ENCODE results near the gene PITPNM3.

The PITPNM3 gene

GRCh38 chr17:6568184-6568758, 11.9 kb upstream of the PITPNM3 start:
- TF ChIP-seq CTCF (conservative IDR thresholded peaks at IDR 0.05) = no peak
- H3K27ac ChIP-seq = no peak overlapping the region

- no peak for TF ChIP-seq CTCF (conservative IDR thresholded peaks at IDR 0.05)
- H3K27ac ChIP-seq = peak overlapping the region; percentile 22
These were observed 11.3 kb upstream of the PITPNM3 start for GRCh38 chr17:6567528-6568183.

GRCh38 chr17:6561446-6561845, 5.1 kb upstream of the PITPNM3 start:
- no peak overlapping the region for H3K27ac ChIP-seq
- TF ChIP-seq CTCF (conservative IDR thresholded peaks at IDR 0.05) = no peak

GRCh38 chr17:6560496-6560895, 4.1 kb upstream of the PITPNM3 start:
- no peak overlapping the region for H3K27ac ChIP-seq
- TF ChIP-seq CTCF (conservative IDR thresholded peaks at IDR 0.05) = no peak

GRCh38 chr17:6559753-6560215, 3.4 kb upstream of the PITPNM3 start:
- no peak overlapping the region for H3K27ac ChIP-seq
- no peak for TF ChIP-seq CTCF (conservative IDR thresholded peaks at IDR 0.05)

- H3K27ac ChIP-seq = no peak overlapping the region
- TF ChIP-seq CTCF (conservative IDR thresholded peaks at IDR 0.05) = 0 out of 2 replicates have a peak, but pooled peaks have one; percentile 5
These were observed 2.8 kb upstream of the PITPNM3 start for GRCh38 chr17:6558932-6559752.

- TF ChIP-seq CTCF (conservative IDR thresholded peaks at IDR 0.05) = no peak
- no peak overlapping the region for H3K27ac ChIP-seq
These were observed 1.9 kb upstream of the PITPNM3 start for GRCh38 chr17:6558276-6558675.
